Measurements from ENCODE around the gene CST6.

The CST6 gene

DNA sequence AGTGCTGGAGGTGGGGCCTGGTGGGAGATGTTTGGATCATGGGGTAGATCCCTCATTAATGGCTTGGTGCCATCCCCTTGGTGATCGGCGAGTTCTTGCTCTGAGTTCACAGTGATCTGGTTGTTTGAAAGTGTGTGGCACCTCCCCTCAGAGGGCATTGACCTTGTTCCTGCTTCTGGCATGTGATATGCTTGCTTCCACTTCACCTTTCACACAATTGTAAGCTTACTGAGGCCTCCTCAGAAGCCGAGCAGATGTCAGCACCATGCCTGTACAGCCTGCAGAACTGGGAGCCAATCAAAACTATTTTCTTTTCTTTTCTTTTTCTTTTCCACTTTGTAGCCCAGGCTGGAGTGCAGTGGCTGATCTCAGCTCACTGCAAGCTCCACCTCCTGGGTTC, 25.5 kb downstream of the CST6 start:
- TF ChIP-seq, protein P1, sequence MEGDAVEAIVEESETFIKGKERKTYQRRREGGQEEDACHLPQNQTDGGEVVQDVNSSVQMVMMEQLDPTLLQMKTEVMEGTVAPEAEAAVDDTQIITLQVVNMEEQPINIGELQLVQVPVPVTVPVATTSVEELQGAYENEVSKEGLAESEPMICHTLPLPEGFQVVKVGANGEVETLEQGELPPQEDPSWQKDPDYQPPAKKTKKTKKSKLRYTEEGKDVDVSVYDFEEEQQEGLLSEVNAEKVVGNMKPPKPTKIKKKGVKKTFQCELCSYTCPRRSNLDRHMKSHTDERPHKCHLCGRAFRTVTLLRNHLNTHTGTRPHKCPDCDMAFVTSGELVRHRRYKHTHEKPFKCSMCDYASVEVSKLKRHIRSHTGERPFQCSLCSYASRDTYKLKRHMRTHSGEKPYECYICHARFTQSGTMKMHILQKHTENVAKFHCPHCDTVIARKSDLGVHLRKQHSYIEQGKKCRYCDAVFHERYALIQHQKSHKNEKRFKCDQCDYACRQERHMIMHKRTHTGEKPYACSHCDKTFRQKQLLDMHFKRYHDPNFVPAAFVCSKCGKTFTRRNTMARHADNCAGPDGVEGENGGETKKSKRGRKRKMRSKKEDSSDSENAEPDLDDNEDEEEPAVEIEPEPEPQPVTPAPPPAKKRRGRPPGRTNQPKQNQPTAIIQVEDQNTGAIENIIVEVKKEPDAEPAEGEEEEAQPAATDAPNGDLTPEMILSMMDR (IDR thresholded peaks at IDR 0.05): no peak
- Histone ChIP-seq H3K79me2 (no peaks in the 10 kb centered on the region), H3K4me2 (ENCODE audit: low read length) (no peak overlapping the region), H3K4me3 (ENCODE audit: low read depth, low read length) (no peak overlapping the region), H3K9ac (no peak overlapping the region), H3K36me3 (ENCODE audit: control insufficient read depth, insufficient read depth, low read length) (no peaks in the 10 kb centered on the region), H3K27ac (no peak overlapping the region), H3K27me3 (ENCODE audit: control insufficient read depth, insufficient read depth, low read length) (no peaks in the 10 kb centered on the region), H3K9me3 (ENCODE audit: control insufficient read depth, low read length) (no peaks in the 10 kb centered on the region), H2AFZ (no peak overlapping the region), H3K4me1 (no peaks in the 10 kb centered on the region)

GRCh38 chr11:66039765-66040164, 28.0 kb downstream of the CST6 start:
- TF ChIP-seq, protein P1 (IDR thresholded peaks at IDR 0.05): no peak
- H3K36me3 ChIP-seq (ENCODE audit: control insufficient read depth, insufficient read depth, low read length): no peaks in the 10 kb centered on the region
- H3K4me3 ChIP-seq (ENCODE audit: low read depth, low read length): no peak overlapping the region
- no peak overlapping the region for H2AFZ ChIP-seq
- no peak overlapping the region for H3K9ac ChIP-seq
- no peaks in the 10 kb centered on the region for H3K27me3 ChIP-seq (ENCODE audit: control insufficient read depth, insufficient read depth, low read length)
- no peak overlapping the region for H3K4me2 ChIP-seq (ENCODE audit: low read length)
- H3K9me3 ChIP-seq (ENCODE audit: control insufficient read depth, low read length): no peaks in the 10 kb centered on the region
- no peaks in the 10 kb centered on the region for H3K4me1 ChIP-seq
- H3K79me2 ChIP-seq: no peaks in the 10 kb centered on the region
- no peak overlapping the region for H3K27ac ChIP-seq

DNA sequence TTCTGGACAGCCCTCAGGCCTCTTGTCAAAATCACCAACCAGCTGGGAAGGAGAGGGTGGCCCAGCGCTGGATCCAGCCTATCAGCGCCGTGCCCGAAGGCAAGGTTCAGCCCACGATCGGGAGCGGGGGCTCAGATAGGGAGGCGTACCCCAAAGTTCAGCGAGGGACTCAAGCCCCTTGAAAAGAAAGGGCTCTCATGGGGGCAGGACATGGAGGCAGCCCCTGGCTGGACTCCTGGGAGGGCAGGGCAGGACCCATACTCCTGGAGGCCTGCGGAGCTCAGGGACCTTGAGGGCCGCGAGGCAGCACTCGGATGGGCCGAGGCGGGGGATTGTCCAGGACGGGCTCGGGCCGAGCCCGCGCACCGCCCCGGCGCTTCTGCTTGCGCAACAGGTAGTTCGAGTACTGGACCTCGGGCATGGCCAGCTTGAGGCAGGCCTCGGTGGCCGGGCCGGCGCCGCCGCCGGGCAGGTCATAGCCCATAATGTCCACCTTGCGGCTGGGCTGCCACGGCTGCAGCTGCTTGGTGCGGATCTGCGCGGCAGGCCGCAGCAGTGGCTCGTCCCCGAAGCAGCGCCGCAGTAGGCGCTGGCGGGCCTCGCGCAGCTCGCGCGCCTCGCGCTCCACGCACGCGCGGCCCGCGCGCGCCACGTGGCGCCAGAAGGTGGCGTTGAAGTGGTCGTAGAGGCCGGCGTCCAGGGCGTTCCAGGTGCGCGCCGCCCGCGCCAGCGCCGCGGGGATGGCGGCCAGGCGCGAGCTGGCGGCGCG, 30.6 kb downstream of the CST6 start:
- Histone ChIP-seq H3K27me3 (ENCODE audit: control insufficient read depth, insufficient read depth, low read length) (no peaks in the 10 kb centered on the region), H3K9me3 (ENCODE audit: control insufficient read depth, low read length) (no peaks in the 10 kb centered on the region), H3K36me3 (ENCODE audit: control insufficient read depth, insufficient read depth, low read length) (no peaks in the 10 kb centered on the region), H2AFZ (no peak overlapping the region), H3K4me1 (peaks cover 11% of the 10 kb centered on the region), H3K4me3 (ENCODE audit: low read depth, low read length) (no peak overlapping the region), H3K4me2 (ENCODE audit: low read length) (no peak overlapping the region), H3K9ac (no peak overlapping the region), H3K79me2 (no peaks in the 10 kb centered on the region), H3K27ac (no peak overlapping the region)
- TF ChIP-seq, protein P1 (IDR thresholded peaks at IDR 0.05): no peak

- H3K9me3 ChIP-seq (ENCODE audit: control insufficient read depth, low read length): no peaks in the 10 kb centered on the region
- no peak overlapping the region for H3K4me3 ChIP-seq (ENCODE audit: low read depth, low read length)
- H3K79me2 ChIP-seq: no peaks in the 10 kb centered on the region
- H3K4me2 ChIP-seq (ENCODE audit: low read length): no peak overlapping the region
- no peak overlapping the region for H3K27ac ChIP-seq
- no peak overlapping the region for H2AFZ ChIP-seq
- H3K36me3 ChIP-seq (ENCODE audit: control insufficient read depth, insufficient read depth, low read length): no peaks in the 10 kb centered on the region
- peaks cover 14% of the 10 kb centered on the region for H3K4me1 ChIP-seq
- no peak overlapping the region for H3K9ac ChIP-seq
- H3K27me3 ChIP-seq (ENCODE audit: control insufficient read depth, insufficient read depth, low read length): no peaks in the 10 kb centered on the region
- TF ChIP-seq, protein P1 (IDR thresholded peaks at IDR 0.05): no peak
Measured at GRCh38 chr11:66042996-66043906, 31.4 kb downstream of the CST6 start.

Measured in parathyroid adenoma (tissue), 2 donors.